HG02973 (cell line): ENCODE data around the gene TRAK1.
"Not testable (repeated sequence)": the region's sequence is repeated elsewhere in the genome, so short reads cannot be mapped to it uniquely, and the experiment has no call there.

ENCODE experiments used
- ATAC-seq: cut with Tn5 transposase; IDR thresholded peaks from one replicate; pipeline ENCODE4 v1.9.1; 2021; ENCODE audit warnings: moderate library complexity; ENCODE audit not compliant: unreplicated experiment

The TRAK1 gene

GRCh38 chr3:42096796-42097565 is 5.8 kb downstream of the TRAK1 start:
- ATAC-seq = no peak

GRCh38 chr3:42097566-42097946 is 6.4 kb downstream of the TRAK1 start:
- no peak for ATAC-seq

- no peak for ATAC-seq
These were observed 7.0 kb downstream of the TRAK1 start for GRCh38 chr3:42098171-42098570.

- ATAC-seq = no peak
These were observed 8.0 kb downstream of the TRAK1 start for GRCh38 chr3:42099020-42099765.

- no peak for ATAC-seq
These were observed 9.9 kb downstream of the TRAK1 start for GRCh38 chr3:42101048-42101447.

GRCh38 chr3:42101481-42101880 is 10.3 kb downstream of the TRAK1 start:
- no peak for ATAC-seq

- no peak for ATAC-seq
These were observed 11.4 kb downstream of the TRAK1 start for GRCh38 chr3:42102571-42102970.

- ATAC-seq = not testable (repeated sequence)
These were observed 12.9 kb downstream of the TRAK1 start for GRCh38 chr3:42103921-42104665.

GRCh38 chr3:42105994-42106393 is 14.8 kb downstream of the TRAK1 start:
- not testable (repeated sequence) for ATAC-seq

GRCh38 chr3:42106646-42107045 is 15.5 kb downstream of the TRAK1 start:
- no peak for ATAC-seq

GRCh38 chr3:42110631-42111030 is 19.5 kb downstream of the TRAK1 start:
- ATAC-seq = no peak

- no peak for ATAC-seq
These were observed 23.1 kb downstream of the TRAK1 start for GRCh38 chr3:42114130-42114725.

GRCh38 chr3:42115215-42115614 is 24.1 kb downstream of the TRAK1 start:
- no peak for ATAC-seq

- no peak for ATAC-seq
These were observed 24.8 kb downstream of the TRAK1 start for GRCh38 chr3:42115946-42116345.

- ATAC-seq = no peak
These were observed 25.3 kb downstream of the TRAK1 start for GRCh38 chr3:42116466-42116865.

- ATAC-seq = no peak
These were observed 26.2 kb downstream of the TRAK1 start for GRCh38 chr3:42117175-42118008.

GRCh38 chr3:42118762-42119361 is 27.7 kb downstream of the TRAK1 start:
- peak; percentile 50 for ATAC-seq

- no peak for ATAC-seq
These were observed 28.6 kb downstream of the TRAK1 start for GRCh38 chr3:42119561-42120355.

- no peak for ATAC-seq
These were observed 29.7 kb downstream of the TRAK1 start for GRCh38 chr3:42120866-42121265.
